Ovary (tissue), 3 donors: ENCODE measurements around the gene MEAK7.

Experiments
- POLR2A ChIP-seq: fragments of 450-650 bp; IDR thresholded peaks from one replicate; pipeline ENCODE4 v1.6.1; 2017; ENCODE audit warnings: antibody characterized with exemption, mild to moderate bottlenecking, moderate library complexity
- TF ChIP-seq, protein P1 (sequence below), 3 donors: fragments of 450-650 bp in 2 of 3; fragments of 200-600 bp in 1 of 3; IDR thresholded peaks; one replicate each; pipeline versions ENCODE4 v1.5.1 to v1.8.0; 2016 to 2022; ENCODE audit warnings: antibody characterized with exemption in 3 of 3, mild to moderate bottlenecking in 1 of 3
- donor health status: DM: no; HTN: no; CAD: no.

DNA sequence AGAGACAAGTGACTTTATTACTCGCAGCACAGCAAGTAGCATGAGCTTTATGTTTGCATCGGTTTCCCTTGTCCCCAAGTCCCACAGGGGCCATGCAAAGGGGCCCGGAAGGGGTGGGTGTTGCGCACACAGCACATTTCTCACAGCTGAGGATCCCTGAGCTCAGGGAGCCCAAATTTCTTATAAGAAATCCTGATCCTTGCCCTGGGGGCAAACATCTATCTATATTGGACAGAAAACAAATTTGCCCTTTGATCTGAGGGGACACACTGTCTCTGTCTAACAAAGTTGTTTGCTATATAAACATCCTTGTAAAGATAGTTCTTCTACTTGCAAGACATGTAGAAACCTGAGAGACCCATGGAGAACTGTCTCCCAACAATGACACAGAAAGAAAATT lies 35.7 kb upstream of the MEAK7 start:
- TF ChIP-seq, protein P1, sequence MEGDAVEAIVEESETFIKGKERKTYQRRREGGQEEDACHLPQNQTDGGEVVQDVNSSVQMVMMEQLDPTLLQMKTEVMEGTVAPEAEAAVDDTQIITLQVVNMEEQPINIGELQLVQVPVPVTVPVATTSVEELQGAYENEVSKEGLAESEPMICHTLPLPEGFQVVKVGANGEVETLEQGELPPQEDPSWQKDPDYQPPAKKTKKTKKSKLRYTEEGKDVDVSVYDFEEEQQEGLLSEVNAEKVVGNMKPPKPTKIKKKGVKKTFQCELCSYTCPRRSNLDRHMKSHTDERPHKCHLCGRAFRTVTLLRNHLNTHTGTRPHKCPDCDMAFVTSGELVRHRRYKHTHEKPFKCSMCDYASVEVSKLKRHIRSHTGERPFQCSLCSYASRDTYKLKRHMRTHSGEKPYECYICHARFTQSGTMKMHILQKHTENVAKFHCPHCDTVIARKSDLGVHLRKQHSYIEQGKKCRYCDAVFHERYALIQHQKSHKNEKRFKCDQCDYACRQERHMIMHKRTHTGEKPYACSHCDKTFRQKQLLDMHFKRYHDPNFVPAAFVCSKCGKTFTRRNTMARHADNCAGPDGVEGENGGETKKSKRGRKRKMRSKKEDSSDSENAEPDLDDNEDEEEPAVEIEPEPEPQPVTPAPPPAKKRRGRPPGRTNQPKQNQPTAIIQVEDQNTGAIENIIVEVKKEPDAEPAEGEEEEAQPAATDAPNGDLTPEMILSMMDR (IDR thresholded peaks at IDR 0.05), result no peak
- TF ChIP-seq POLR2A, result no peak
